Dedifferentiated amniotic fluid mesenchymal stem cell (primary cell): ENCODE results near the gene VCX2.
"Not testable (repeated sequence)": the region's sequence is repeated elsewhere in the genome, so short reads cannot be mapped to it uniquely, and the experiment has no call there.

Source experiments
- DNase-seq: peaks from one replicate; pipeline ENCODE4 v3.0.0-alpha.2; 2016; ENCODE audit errors: extremely low spot score

Gene VCX2

DNA sequence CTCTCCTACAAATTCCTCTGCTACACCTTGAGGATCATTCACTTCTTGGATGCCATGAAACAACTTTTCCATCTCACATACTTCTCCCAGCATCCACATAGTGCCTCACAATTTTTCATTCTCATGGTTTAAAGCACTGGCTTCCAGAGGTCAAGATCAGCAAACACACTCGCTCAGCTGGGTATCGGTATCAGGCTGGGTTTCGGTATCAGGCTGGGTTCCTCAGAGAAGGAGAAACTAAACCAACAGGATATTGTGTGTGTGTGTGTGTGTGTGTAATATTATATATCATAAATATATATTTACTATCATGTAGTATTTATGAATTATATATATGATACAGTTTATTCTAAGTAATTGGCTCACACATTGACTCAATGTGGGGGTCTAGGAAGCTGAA lies at the start of gene VCX2:
Gene VCX2, minus strand, starts transcription at position 99 of the 400 bp plus-strand sequence. CDS start 624 bp downstream, outside the sequence.
- DNase-seq: not testable (repeated sequence)

DNA sequence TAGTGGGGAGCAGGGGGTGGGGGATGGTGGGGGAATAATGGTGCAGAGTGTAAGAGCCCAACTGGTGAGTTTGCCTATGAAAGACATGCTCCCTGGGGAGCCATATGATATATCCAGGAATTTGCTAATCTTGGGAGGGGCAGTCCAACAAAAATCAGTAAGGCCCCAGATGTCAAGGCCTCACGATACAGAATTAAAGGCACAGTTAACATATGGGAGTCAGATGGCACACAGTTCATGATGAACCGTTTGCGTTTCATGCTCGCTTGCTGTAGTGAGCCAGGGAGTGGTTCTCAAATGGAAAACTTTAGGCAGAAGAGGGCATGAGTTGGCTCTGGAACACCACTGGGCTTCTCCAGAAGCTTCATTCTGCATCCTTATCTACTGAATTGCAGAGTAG lies 33.9 kb upstream of the VCX2 start:
- DNase-seq: no peak

DNA sequence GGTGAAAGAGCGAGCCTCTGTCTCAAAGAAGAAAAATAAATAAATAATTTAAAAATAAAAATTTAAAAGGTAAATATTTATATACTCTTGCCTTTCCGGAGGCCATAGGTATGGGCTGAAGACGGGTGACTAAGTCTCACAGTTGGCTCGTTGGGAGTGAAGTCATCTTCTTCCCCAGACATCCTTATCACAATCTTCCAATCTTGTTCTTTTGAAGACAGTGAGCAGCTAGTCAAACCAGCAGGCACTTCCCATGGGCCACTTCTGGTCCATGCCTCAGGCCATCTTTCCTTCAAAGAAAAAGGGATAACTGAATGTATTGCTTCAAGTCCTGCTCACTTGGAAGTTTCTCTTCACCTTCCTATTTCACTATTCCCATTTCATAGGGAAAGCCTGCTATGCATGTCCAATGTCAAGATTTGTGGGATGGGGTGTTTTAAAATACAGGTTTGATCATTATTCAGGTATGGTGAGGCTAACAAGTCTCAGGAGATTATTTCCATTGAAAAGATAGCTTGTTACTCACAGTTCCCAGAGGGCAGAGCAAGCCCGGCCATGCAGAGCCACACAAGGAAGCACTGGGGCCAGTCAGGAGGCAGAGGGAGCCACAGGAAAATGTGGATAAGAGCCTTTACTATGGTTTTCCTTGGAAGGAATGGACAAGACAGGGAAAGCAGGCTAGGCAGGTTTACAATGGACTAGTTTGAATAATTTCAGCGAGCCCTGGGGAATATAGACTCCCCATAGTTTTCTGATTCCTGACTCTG lies 33.3 kb upstream of the VCX2 start:
- no peak for DNase-seq

DNA sequence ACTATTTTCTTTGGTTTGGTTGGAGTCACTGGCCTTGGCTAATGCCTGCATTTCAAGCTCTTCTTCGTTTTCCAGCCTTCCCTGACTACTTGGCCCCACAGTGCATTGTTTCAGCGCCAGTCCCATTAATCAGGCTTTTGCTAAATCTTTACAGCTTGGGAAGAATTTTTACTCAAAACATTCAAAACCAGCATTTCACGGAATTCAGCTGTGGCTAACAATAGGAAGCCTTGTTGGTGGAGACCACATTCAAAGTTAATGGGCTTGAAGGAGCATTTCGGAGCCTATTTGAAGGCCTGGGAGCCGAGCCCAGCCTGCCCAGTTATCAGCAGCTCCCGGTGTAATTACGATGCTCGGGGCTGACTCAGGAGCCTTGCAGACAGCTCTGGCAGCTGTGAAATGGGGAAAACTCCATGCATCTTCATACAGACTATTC lies 30.8 kb upstream of the VCX2 start:
- DNase-seq: no peak

DNA sequence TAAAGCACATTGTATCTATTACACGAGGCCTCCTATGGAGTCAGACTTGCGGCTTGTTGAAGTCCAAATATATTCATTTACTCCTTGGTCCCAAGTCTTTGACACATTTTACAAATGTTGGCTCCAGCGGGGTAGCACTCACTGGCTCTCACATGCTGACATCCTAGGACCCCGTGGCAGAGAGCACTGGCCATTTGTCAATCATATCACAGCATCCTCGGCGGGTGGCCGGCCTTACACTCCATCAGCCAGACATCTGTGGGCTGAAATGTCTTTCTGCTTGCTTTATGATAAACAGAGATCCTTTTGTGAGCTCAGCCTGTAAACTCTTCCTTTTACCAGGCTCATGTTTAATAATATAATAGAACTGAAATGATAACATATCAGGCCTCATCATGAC lies 25.7 kb upstream of the VCX2 start:
- no peak for DNase-seq

DNA sequence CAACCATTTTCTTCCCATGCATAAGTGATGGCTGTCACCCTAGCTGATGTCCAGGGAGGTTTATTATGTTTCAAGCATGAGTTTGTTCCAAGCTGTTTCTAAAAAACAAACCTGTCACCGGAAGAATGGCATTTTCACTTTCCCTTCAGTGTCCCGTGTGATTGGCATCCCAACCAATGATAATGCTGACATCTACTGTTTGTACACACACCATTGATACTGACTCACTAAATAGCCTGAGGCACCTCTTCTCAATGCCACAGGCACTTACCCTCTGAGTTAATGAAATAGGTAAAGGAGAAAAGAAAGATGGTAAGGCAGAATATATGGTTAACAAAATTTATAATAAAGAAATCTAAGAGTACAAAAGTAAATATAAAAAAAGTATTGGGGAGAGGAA lies 23.1 kb upstream of the VCX2 start:
- no peak for DNase-seq

DNA sequence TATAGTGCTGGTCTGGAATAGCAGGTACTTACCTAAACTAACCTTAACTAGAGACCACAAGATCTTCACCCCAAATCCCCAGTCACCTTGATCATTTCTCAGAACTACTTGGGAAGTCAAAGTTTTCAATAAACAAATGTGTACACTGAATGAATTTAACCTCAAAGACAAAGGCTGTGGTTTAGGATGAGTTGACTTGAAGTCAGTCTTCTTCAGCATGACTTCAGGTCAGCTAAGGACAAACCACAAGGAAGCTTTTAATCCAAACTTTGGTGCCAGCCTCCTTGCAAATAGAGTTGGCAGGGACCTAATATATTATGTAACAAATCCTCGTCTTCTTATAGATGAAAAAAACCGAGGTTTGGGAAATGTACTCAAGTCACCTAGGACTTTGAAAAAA lies 21.2 kb upstream of the VCX2 start:
- no peak for DNase-seq

DNA sequence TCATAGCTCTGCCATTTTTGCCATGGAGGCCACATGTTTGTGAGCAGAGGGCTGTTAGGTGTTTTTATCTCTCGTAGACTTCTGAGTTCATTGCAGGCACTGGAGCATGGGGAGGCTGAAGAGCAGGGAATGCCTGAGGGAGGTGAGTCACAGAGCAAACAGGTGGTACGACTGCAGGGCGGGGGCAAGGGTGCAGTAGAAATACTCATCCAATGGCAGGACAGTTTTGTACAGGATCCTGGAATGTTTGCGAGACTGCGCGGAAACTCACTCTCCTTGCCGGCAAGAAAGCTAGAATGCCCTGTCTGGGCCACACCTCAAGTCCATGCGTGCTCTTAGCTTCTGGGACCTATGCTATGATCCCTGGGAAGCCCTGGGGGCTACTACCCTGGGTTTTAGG lies 20.0 kb upstream of the VCX2 start:
- no peak for DNase-seq

GRCh38 chrX:8190341-8190830 lies 19.3 kb upstream of the VCX2 start:
- no peak for DNase-seq

DNA sequence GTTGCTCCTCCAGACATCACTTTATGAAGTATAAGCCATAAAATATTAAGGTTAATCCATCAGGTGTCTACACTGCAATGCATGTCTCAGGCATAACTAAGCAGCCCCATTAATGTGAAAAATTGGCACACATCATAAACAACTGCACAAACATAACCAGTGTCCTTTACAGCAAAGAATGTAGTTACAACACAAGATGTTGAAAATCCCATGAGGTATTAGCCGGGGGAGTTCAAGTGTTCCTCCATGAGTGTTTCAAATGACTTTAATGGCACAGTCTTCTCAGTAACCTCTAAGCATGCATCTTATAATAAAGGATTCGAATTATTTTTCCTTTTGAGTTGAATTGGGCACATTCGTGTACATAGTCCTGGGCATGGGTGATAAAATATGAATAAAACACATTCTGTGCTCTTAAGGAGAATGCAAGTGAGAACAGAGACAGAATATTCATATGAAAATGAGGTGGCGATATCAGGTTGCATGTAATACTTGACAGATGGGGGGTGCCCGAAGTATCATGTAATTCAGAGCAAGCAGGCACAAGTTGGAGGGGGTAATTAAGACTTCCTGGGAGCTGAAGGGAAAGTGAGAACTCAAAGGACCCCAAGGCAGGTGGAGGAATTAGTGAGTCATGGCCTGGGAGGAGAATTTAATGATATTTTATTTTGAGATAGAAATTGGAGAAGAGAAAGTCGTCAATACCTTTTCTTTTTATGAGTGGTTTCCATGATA lies 18.2 kb upstream of the VCX2 start:
- DNase-seq: no peak

DNA sequence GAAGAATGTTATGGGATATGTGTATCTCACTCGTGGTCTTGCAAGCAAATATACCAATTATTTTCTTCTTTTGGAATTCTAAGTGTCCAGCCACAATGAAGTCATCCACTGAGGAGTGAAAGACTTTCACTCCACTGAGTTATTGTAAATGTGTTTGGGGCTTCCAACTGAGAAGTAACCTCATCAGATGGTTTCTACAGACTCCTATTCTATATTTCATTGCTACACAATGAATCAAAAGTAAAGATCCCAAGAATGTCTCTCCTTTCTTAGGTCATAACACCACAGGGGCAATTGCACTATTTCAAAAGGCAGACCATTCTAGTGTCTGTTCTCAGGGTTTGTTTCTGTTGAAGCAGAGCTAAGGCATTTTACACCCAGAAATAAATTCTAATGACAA lies 12.3 kb upstream of the VCX2 start:
- DNase-seq: no peak

- no peak for DNase-seq
Measured at GRCh38 chrX:8179656-8180055, 8.6 kb upstream of the VCX2 start.

DNA sequence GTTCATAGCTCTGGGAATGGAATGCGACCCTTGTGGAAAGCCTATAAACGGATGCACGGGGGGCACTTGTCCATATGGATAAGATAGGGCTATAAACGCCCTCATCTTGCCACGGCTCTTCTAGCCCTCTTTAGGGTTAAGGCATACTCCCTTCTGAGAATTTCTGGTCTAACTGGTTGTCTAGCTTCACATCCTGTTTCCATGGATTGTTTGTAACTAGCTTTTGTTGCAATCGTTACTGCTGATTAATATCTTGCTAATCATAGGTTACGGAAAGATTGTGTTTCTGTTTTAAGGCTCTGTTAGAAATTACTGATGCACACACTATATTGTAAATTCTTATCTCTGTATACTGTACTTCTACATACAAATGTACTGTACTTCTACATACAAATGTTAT lies 17.1 kb downstream of the VCX2 start:
- not testable (repeated sequence) for DNase-seq

GRCh38 chrX:8147226-8147625 lies 23.8 kb downstream of the VCX2 start:
- no peak for DNase-seq

DNA sequence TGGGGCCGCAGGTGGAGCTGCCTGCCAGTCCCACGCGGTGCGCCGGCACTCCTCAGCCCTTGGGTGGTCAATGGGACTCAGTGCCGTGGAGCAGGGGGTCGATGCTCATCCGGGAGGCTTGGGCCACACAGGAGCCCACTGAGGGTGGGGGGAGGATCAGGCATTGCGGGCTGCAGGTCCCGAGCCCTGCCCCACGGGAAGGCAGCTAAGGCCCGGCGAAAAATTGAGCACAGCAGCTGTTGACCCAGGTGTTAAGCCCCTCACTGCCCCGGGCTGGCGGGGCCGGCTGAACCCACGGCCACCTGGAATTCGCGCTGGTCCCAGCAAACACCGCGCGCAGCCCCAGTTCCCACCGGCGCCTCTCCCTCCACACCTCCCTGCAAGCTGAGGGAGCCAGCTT lies 26.1 kb downstream of the VCX2 start:
- no peak for DNase-seq

- DNase-seq: no peak
Measured at GRCh38 chrX:8141896-8142295, 29.2 kb downstream of the VCX2 start.

DNA sequence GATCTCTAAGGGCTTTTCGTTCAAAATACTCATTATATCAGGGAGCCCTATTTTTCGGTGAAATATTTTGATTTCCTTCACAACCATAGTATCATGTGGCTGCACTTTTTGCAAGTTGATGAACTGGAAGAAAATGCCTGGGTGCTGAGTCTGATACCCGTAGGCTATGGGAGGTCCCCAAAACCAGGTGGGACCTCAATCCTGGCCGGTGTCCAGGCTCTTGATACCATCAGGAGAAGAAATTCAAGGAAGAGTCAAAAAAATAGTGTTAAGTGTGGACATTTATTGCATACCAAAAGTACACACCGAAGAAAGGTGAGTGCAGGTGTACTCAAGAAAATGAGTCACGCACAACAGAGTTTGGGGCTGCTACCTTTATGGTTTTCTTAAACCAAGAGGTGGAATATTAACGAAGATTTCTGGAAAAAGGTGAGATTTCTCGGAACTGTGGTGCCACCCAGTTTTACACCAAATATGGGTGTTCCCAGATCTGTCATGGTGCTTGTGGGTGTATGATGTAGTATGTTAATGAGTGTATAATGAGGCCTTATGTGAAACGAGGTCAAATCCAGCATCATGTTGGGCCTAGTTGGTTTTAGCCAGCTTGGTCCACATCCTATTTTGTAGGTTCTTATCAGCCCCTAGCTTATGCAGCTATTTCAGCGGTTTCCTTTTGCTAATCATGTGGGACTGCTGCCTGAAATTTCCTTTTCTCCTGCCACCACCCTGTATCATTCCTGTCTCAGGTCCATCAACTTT lies 29.9 kb downstream of the VCX2 start:
- DNase-seq: no peak

DNA sequence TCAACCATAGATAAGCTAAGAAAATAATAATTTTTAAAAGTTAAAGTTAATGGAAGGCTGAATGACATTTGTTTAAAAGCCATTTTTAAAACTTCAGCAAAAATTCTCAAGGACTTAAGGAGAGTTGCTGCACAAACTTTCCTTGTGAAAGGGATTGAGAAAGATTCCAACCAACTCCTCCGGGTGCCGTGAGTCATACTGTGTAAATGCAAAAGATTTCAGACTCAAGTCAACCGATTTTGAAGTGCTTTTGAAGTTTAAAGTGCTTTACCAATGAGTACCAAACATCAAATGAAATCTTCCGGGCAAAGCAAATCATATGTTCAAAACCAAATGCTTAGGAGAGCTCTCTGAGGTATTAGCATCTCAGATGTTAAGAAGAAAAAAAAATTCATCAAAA lies 31.4 kb downstream of the VCX2 start:
- no peak for DNase-seq

- no peak for DNase-seq
Measured at GRCh38 chrX:8138252-8138651, 32.8 kb downstream of the VCX2 start.

GRCh38 chrX:8126648-8127047 lies 44.4 kb downstream of the VCX2 start:
- no peak for DNase-seq

- DNase-seq: no peak
Measured at GRCh38 chrX:8126092-8126491, 45.0 kb downstream of the VCX2 start.

- no peak for DNase-seq
Measured at GRCh38 chrX:8125566-8125965, 45.5 kb downstream of the VCX2 start.
